Hematopoietic multipotent progenitor cell treated with erythropoietin and hydrocortisone succinate and interleukin-3 and kit ligand, for 4 days (in vitro differentiated cells): ENCODE results near the gene CXADR.
"Not testable (repeated sequence)": the region's sequence is repeated elsewhere in the genome, so short reads cannot be mapped to it uniquely, and the experiment has no call there.

ENCODE experiments used
- DNase-seq: peaks from one replicate; pipeline ENCODE4 v3.0.0-alpha.2; 2015

CXADR gene

GRCh38 chr21:17512253-17513213 is at the start of gene CXADR:
Gene CXADR, plus strand, starts transcription at chr21:17513043. Its CDS starts 87 bp downstream, at chr21:17513130.
- DNase-seq: peak; percentile 81

GRCh38 chr21:17466166-17466565 is 46.7 kb upstream of the CXADR start:
- peak; percentile 14 for DNase-seq

- peak; percentile 22 for DNase-seq
Measured at GRCh38 chr21:17467392-17467791, 45.5 kb upstream of the CXADR start.

- no peak for DNase-seq
Measured at GRCh38 chr21:17467829-17468228, 45.0 kb upstream of the CXADR start.

GRCh38 chr21:17468698-17469097 is 44.1 kb upstream of the CXADR start:
- no peak for DNase-seq

GRCh38 chr21:17469727-17470126 is 43.1 kb upstream of the CXADR start:
- no peak for DNase-seq

- no peak for DNase-seq
Measured at GRCh38 chr21:17472182-17472581, 40.7 kb upstream of the CXADR start.

GRCh38 chr21:17472592-17473271 is 40.1 kb upstream of the CXADR start:
- DNase-seq: no peak

- peak; percentile 17 for DNase-seq
Measured at GRCh38 chr21:17476006-17476405, 36.8 kb upstream of the CXADR start.

- not testable (repeated sequence) for DNase-seq
Measured at GRCh38 chr21:17478156-17478555, 34.7 kb upstream of the CXADR start.

GRCh38 chr21:17479606-17480005 is 33.2 kb upstream of the CXADR start:
- DNase-seq: no peak

- DNase-seq: no peak
Measured at GRCh38 chr21:17482928-17483327, 29.9 kb upstream of the CXADR start.

- no peak for DNase-seq
Measured at GRCh38 chr21:17488620-17489019, 24.2 kb upstream of the CXADR start.

- not testable (repeated sequence) for DNase-seq
Measured at GRCh38 chr21:17489565-17489964, 23.3 kb upstream of the CXADR start.

- DNase-seq: peak; percentile 90
Measured at GRCh38 chr21:17491716-17492414, 21.0 kb upstream of the CXADR start.

GRCh38 chr21:17492415-17493168 is 20.3 kb upstream of the CXADR start:
- no peak for DNase-seq

- DNase-seq: no peak
Measured at GRCh38 chr21:17494051-17494450, 18.8 kb upstream of the CXADR start.

- DNase-seq: no peak
Measured at GRCh38 chr21:17495680-17496079, 17.2 kb upstream of the CXADR start.

GRCh38 chr21:17497316-17497715 is 15.5 kb upstream of the CXADR start:
- no peak for DNase-seq

GRCh38 chr21:17498586-17498985 is 14.3 kb upstream of the CXADR start:
- DNase-seq: no peak

- no peak for DNase-seq
Measured at GRCh38 chr21:17501107-17502006, 11.5 kb upstream of the CXADR start.
